GM20431 (cell line): ENCODE measurements around the gene SLC32A1.

Source experiments
- in situ Hi-C: fragments of 300-500 bp; cut with MseI, MboI; formaldehyde crosslinking; loops from one replicate; pipeline ENCODE4 v1.15.0; 2020; ENCODE audit warnings: low sequenced_read_pairs; ENCODE audit not compliant: unreplicated experiment

SLC32A1 gene, protein sequence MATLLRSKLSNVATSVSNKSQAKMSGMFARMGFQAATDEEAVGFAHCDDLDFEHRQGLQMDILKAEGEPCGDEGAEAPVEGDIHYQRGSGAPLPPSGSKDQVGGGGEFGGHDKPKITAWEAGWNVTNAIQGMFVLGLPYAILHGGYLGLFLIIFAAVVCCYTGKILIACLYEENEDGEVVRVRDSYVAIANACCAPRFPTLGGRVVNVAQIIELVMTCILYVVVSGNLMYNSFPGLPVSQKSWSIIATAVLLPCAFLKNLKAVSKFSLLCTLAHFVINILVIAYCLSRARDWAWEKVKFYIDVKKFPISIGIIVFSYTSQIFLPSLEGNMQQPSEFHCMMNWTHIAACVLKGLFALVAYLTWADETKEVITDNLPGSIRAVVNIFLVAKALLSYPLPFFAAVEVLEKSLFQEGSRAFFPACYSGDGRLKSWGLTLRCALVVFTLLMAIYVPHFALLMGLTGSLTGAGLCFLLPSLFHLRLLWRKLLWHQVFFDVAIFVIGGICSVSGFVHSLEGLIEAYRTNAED

DNA sequence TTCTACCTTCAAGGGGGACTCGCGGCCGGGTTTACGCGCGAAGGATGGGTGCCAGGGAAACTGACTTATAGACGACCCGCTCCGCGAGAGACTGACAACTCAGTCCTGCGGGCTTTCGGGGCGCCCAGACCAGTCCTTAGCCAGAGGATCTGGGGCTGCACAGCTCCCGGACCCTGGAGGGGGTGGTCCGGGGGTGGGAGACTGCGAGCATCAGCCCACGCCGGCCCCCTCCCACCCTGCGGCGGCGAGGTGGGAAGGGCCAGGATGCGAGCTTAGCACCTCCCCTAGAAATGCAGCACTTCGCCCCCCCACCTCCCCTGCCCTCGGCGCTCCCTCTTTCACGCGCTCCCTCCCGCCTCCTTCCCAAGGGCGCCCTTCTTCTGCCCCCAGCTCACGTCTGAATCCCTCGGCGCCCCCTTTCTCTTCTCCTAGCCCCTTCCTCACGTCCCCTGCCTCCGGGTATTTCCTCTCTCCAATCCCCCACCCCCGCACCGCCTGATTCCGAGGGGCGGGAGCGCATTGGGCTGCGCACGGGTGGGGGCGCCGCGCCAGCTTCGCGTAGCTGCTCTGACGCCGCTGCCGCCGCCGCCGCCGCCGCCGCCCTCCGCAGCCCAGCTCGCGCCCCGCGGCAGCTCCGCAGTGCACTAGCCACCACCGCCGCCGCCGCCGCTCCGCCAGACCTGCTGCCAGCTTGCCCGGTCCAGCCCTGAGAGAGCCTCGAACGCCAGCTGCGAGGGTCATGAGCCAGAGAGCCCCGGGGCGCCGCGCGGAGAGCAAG lies at the start of gene SLC32A1:
SLC32A1 (plus strand) TSS at position 639 of the 778 bp plus-strand sequence. CDS start 239 bp downstream, outside the sequence.
- in situ Hi-C loops = no loop called here

- in situ Hi-C loops = loop anchor here (25.0 kb wide), 1 partner anchor 238 kb away; no protein-coding TSS in a partner anchor
These were observed 49.5 kb upstream of the SLC32A1 start for GRCh38 chr20:38674765-38675133.

DNA sequence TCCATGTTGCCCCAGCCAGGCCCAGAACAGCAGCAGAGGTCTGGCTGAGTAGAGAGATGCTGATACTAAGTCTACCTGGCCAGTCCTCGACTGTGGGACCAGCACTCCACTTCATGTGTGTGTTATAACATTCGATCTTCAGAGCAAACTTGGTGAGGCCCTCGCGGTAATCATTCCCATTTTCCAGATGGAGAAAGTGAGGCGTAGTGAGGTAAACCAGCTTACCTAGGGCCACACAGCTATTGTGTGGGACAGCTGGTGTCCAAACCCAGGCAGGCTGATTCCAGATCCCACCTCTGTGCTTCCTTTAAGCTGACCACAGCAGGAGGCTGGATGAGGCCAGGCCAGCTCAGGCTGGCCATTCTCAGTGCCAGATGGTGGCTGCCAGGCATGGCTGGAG lies 47.7 kb upstream of the SLC32A1 start:
- in situ Hi-C loops = no loop called here

DNA sequence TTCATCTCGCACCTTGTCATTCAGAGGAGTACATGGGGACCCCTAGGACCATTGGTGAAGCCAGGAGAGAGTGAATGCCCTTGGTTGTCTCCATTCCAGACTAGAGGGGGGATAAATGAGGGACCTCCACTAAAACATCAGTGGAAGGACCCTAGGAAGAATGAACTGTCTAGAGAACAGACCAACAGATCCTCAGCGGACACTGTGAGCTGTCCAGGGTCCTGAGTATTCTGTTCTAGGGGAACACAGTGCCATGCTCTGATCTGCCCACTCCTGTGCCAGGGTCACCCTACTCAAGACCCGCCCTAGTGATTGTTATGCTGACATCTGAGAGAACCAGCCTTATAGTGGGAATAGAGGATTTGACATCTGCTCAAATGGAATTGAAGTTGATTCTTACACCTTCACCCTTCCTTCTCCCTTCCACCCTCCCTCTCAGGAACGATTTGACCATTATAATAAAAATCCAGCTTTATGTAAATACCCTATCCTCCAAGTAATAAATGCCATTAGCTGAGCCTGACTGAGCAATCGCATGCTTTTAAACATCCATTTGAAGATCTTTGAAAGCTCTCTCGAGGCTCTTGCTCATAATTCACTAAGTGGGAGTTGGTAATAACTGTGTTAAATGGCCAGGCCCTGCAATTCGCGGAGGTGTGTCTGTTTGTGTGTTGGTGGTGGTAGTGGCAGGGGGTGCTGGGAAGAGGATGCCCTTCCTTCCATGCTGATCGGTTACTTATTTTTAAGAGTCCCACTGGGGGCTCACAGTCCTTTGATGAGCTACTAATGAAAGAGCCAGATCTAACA lies 43.6 kb upstream of the SLC32A1 start:
- in situ Hi-C loops = no loop called here

DNA sequence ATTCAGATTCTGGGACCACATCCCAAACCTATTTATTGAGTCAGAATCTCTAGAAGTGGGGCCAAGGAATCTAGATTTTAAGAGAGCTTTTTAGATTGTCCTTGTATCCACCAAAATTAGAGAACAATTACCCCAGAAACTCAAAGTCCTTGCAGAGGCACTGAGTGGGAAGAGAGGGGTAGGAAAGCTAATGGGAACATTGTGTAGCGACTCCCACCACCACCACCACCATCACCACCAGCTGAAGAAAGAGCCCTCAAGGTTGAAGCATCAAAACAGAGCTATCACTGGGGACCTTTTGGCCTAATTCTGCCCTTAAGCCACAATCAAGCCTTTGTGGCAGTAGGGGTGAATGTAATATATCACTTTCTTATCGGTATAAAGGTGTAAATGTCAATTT lies 39.0 kb upstream of the SLC32A1 start:
- in situ Hi-C loops = no loop called here

GRCh38 chr20:38685853-38686473 lies 38.3 kb upstream of the SLC32A1 start:
- in situ Hi-C loops = no loop called here

- in situ Hi-C loops = no loop called here
These were observed 31.6 kb upstream of the SLC32A1 start for GRCh38 chr20:38692436-38693411.

DNA sequence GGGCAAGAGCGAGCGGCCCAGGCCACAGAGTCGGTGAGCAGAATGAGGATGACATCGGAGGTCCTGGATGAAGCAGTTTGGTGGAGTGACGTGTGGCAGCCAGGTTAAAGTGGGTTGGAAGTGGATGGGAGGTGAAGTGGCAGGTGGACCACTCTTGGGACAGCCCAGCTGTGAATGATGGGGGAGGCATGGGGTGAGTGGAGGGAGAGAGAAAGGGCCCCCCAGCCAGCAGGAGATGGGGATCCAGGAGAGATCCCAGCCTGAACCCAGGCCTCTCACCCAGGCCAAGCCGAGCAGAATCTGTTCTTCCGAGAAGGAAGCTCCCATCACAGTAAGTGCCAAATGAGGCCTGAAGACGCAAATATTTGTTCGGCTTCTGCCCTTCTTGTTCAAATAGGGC lies 27.0 kb upstream of the SLC32A1 start:
- in situ Hi-C loops = no loop called here

GRCh38 chr20:38698541-38698940 lies 25.7 kb upstream of the SLC32A1 start:
- in situ Hi-C loops = no loop called here

- in situ Hi-C loops = no loop called here
These were observed 24.1 kb upstream of the SLC32A1 start for GRCh38 chr20:38700141-38700540.

- in situ Hi-C loops = no loop called here
These were observed 23.4 kb upstream of the SLC32A1 start for GRCh38 chr20:38700926-38701325.

GRCh38 chr20:38703526-38703925 lies 20.8 kb upstream of the SLC32A1 start:
- in situ Hi-C loops = no loop called here

DNA sequence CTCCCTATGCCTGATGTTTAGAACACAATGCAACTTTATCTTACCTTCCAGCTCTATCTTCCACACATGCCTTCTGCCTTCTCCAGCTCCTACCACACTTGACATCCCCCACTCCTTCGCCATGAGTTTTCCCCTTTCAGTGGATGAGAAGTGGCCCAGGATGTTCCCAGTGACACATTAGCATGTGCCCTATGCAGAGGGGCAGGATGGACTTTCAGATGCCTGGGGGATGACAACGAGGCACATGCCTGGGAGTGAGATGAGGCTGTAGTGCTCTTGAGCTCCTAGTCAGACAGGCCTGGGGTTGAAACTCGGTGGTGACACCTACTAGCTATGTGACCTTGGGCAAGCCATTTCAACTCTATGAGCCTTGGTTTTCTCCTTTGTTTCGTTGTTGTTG lies 20.1 kb upstream of the SLC32A1 start:
- in situ Hi-C loops = no loop called here

GRCh38 chr20:38706509-38706908 lies 17.8 kb upstream of the SLC32A1 start:
- in situ Hi-C loops = no loop called here

GRCh38 chr20:38714308-38714707 lies 10.0 kb upstream of the SLC32A1 start:
- in situ Hi-C loops = no loop called here

GRCh38 chr20:38715646-38716045 lies 8.6 kb upstream of the SLC32A1 start:
- in situ Hi-C loops = no loop called here

DNA sequence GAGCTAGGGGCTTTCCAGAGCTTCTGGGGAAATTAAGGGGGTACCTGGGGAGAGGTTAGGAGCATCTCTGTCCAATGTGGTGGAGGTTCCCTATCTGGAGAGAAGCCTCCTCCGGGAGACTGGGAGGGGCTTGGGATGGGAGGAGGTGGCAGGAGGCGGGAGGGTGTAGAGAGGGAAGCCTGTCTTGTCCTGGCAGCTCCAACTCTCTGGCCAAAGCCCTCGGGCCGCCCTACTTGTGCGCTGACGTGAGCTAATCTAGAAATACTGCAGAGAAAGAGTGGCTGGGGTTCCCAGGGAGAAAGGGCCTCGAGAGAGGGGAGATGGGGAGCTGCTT lies 1.6 kb upstream of the SLC32A1 start:
- in situ Hi-C loops = no loop called here

- in situ Hi-C loops = no loop called here
These were observed 1.1 kb upstream of the SLC32A1 start for GRCh38 chr20:38723017-38723847.
